Prostate gland (tissue), 2 donors: ENCODE data around the gene INSRR. TPM values are rescaled to one million over a fixed set of nuclear protein-coding genes. Genes with fewer than 3 reads are reported as not detected.

Source experiments
- DNase-seq: peaks from one replicate; pipeline ENCODE4 v3.0.0-alpha.2; 2019; ENCODE audit warnings: low spot score
- H3K27ac ChIP-seq, 2 donors: fragments of 200-600 bp; sonication (generic); 2 replicates each; pipeline ENCODE4 v1.5.1; 2017 to 2019
- H3K27me3 ChIP-seq: fragments of 200-600 bp; sonication (generic); replicated peaks from 2 replicates; pipeline ENCODE4 v1.5.1; 2019; ENCODE audit not compliant: insufficient read depth
- H3K36me3 ChIP-seq, 2 donors: fragments of 200-600 bp; sonication (generic); 1 replicate in 1 of 2; 2 replicates in 1 of 2; pipeline versions ENCODE4 v1.5.1 to v1.8.1; 2017 to 2019
- H3K4me1 ChIP-seq: fragments of 200-600 bp; sonication (generic); replicated peaks from 2 replicates; pipeline ENCODE4 v1.5.1; 2019
- H3K4me3 ChIP-seq, 2 donors: fragments of 200-600 bp; sonication (generic); 2 replicates each; pipeline ENCODE4 v1.5.1; 2017 to 2019
- H3K9me3 ChIP-seq: fragments of 200-600 bp; sonication (generic); 2 replicates; pipeline ENCODE4 v1.5.1; 2017
- CTCF ChIP-seq, 4 experiments: fragments of 200-600 bp in 2 of 4; fragments of 450-650 bp in 2 of 4; sonication (generic) in 2 of 4; IDR thresholded peaks; 1 replicate in 3 of 4; 2 replicates in 1 of 4; pipeline ENCODE4 v1.5.1; 2016 to 2019; ENCODE audit warnings: antibody characterized with exemption in 4 of 4, mild to moderate bottlenecking in 2 of 4, moderate library complexity in 2 of 4
- POLR2A ChIP-seq: fragments of 450-650 bp; IDR thresholded peaks from one replicate; pipeline ENCODE4 v1.6.1; 2016; ENCODE audit warnings: antibody characterized with exemption, mild to moderate bottlenecking
- POLR2AphosphoS5 ChIP-seq: sonication (generic); formaldehyde crosslinking; IDR thresholded peaks from one replicate; pipeline ENCODE4 v1.6.1; 2017; ENCODE audit warnings: antibody characterized with exemption
- WGBS: methylation state at CpG from one replicate; pipeline ENCODE4 v1.1.5; 2018; 5-methylcytosine and 5-hydroxymethylcytosine counted together
- intact Hi-C: fragments of 100-400 bp; cut with DNase I; formaldehyde crosslinking; loops from one replicate; pipeline ENCODE4 v1.14.2; 2022
- total RNA-seq, 2 donors: library from RNA; depleted of rRNA; stranded (reverse); fragments of >200 nt; gene quantifications; one replicate each; pipeline ENCODE4 v1.1.0, GENCODE V29; 2016

The INSRR gene
- total RNA-seq, 2 donors from 2014 or later, result 0.18 to 3.0 TPM

DNA sequence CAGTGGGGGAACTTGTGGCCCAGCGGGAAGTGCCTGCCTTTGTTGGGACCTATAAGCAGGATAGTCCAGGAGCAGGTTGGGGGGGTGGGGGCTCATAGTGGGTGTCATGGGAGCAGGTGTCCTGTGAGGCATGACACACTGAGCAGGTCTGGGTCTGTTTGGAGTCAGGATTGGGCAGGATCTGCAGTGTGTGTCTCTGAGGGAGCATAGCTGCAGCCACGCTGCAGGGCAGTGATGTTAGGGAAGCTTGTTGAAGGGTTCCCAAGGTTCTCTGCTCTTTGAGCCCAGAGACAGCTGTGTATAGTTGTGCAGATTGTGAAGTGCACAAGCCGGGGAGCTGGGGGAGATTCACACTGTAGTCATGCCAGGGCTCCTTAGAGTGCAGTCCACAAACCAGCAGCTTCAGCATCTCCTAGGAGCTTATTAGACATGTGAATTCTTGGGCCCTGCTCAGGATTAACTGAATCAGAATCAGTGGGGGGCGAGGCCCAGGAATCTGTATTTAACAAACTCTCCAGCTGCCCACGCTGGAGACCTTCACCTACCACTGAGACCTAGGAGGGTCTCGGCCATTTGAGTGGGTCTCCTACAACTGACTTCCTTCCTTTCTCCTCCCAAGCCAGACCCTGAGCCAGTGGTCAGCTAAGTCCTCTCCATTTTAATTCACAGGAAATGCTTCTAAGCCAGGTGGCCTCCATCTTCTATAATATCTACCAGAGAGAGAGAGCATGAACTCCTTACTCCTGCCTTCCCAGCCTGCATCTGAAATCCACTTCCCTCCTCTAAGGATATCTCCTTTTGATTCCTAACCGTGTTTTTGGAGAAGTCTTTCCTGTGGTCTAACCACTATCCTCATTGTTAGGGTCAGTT lies 11.1 kb downstream of the INSRR start:
- Histone ChIP-seq H3K27ac (no peak overlapping the region), H3K4me1 (no peaks in the 10 kb centered on the region), H3K4me3 (no peak overlapping the region), H3K27me3 (peaks cover 15% of the 10 kb centered on the region), H3K36me3 (no peaks in the 10 kb centered on the region), H3K9me3 (no peaks in the 10 kb centered on the region)
- TF ChIP-seq POLR2AphosphoS5 (no peak), POLR2A (no peak), CTCF (IDR thresholded peaks at IDR 0.05) (no peak)
- WGBS, result 84% methylated on average over 7 of the region's 7 CpGs
- intact Hi-C loops, result no loop called here
- DNase-seq, result no peak

DNA sequence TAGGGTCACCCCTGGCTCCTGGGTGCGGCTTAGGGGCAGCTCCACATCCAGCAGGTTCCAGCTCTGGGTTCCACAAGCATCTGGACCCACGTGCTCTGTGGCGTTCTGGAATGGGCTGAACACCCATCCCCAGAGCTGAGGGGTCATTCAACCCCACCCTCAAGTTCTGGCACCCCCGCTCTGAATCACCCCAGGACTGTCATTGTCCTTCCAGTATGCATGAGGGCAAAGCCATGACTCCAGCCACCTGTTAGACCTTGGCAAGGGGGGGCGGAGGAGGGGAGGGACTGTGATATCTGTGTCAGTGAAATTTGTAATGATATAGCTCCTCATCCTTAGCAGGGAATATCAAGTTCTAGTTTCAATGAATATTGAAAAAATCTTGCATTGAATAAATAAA lies 12.3 kb downstream of the INSRR start:
- 82% methylated on average over 5 of the region's 5 CpGs for WGBS
- H3K4me3 ChIP-seq, result no peak overlapping the region
- H3K9me3 ChIP-seq, result no peaks in the 10 kb centered on the region
- no peaks in the 10 kb centered on the region for H3K4me1 ChIP-seq
- H3K27ac ChIP-seq, result no peak overlapping the region
- peaks cover 15% of the 10 kb centered on the region for H3K27me3 ChIP-seq
- TF ChIP-seq POLR2A (no peak), POLR2AphosphoS5 (no peak), CTCF (IDR thresholded peaks at IDR 0.05) (no peak)
- no peaks in the 10 kb centered on the region for H3K36me3 ChIP-seq
- no peak for DNase-seq
- intact Hi-C loops, result no loop called here

- Histone ChIP-seq H3K36me3 (no peaks in the 10 kb centered on the region), H3K4me3 (no peak overlapping the region), H3K27me3 (peaks cover 15% of the 10 kb centered on the region), H3K4me1 (no peaks in the 10 kb centered on the region), H3K9me3 (no peaks in the 10 kb centered on the region), H3K27ac (no peak overlapping the region)
- DNase-seq, result no peak
- no peak for TF ChIP-seq POLR2A
- TF ChIP-seq POLR2AphosphoS5, result no peak
- no peak for TF ChIP-seq CTCF (IDR thresholded peaks at IDR 0.05)
- intact Hi-C loops, result no loop called here
- WGBS, result 62% methylated on average over 18 of the region's 18 CpGs
Measured at GRCh38 chr1:156845953-156846545, 12.9 kb downstream of the INSRR start.

- no peak overlapping the region for H3K4me3 ChIP-seq
- peaks cover 19% of the 10 kb centered on the region for H3K27me3 ChIP-seq
- intact Hi-C loops, result no loop called here
- no peak for DNase-seq
- no peaks in the 10 kb centered on the region for H3K36me3 ChIP-seq
- no peak overlapping the region for H3K27ac ChIP-seq
- no peaks in the 10 kb centered on the region for H3K9me3 ChIP-seq
- 22% methylated on average over 69 of the region's 69 CpGs for WGBS
- H3K4me1 ChIP-seq, result no peaks in the 10 kb centered on the region
- TF ChIP-seq CTCF (IDR thresholded peaks at IDR 0.05) (no peak), POLR2A (no peak), POLR2AphosphoS5 (no peak)
Measured at GRCh38 chr1:156845055-156845952, 13.6 kb downstream of the INSRR start.
